GM18868 (cell line): Measurements from ENCODE around the gene ADAMTS14.

Experiments used
- ATAC-seq: cut with Tn5 transposase; IDR thresholded peaks from one replicate; pipeline ENCODE4 v1.9.1; 2021; ENCODE audit warnings: mild to moderate bottlenecking, moderate library complexity; ENCODE audit not compliant: unreplicated experiment

Gene ADAMTS14

GRCh38 chr10:70691611-70692010 is 19.3 kb downstream of the ADAMTS14 start:
- ATAC-seq: no peak

- no peak for ATAC-seq
Measured at GRCh38 chr10:70692043-70692603, 19.8 kb downstream of the ADAMTS14 start.

- ATAC-seq: no peak
Measured at GRCh38 chr10:70693619-70694335, 21.5 kb downstream of the ADAMTS14 start.

- no peak for ATAC-seq
Measured at GRCh38 chr10:70694418-70695141, 22.3 kb downstream of the ADAMTS14 start.

DNA sequence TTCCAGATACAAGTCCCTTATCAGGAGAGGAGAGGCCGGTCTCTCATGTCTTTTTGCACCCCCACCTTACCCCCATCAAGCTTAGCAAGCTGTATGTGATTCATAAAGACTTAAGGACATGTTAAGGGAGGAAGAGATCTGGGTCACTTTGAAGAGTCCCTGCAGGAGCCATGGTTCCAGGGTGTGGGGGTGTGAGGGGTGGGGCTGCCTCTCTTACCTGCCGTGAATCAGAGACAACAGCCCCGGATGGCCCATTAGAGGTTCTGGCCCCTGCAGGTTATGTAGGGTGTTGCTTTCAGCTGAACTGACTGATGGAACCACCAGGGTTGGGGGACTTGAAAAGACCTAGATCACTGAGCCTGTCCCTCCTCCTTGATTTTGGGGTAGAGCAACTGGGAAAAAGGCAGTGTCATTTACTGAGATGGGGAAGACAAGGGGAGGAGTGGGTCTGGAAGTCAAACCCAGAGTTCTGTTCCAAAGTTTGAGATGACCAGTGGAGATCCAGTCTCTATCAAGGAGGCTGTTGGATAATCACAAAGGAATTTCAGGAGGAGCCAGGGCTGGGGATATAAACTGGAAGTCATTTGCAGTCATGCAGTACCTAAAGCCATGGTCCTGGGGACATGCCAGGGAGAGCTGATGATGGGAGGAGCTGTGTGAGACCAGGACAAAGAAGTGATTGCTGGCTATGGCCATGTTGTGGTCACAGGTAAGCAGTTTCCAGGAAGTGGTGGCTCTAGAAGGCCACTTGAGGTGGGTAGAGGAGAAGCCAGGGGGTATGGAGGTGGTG is 23.1 kb downstream of the ADAMTS14 start:
- ATAC-seq: no peak

DNA sequence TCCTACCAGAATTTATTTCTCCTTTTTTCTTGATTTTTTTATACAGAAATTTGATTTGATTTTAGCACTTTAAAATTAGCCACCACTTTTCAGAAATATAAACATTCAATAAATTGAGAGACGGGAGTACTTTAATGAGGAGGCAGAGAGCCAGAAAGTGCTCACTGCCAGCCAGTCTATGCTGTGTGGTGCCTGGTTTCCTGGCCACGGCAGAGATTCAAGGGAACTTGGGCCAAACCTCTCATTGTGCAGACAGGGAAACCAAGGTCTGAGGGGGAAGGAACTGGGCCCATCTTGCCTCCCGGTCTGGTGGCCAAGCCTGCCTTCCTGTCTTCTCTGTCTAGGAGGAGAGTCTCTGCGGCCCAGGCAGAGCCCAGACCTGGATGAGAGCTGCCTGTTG is 25.9 kb downstream of the ADAMTS14 start:
- ATAC-seq: no peak

DNA sequence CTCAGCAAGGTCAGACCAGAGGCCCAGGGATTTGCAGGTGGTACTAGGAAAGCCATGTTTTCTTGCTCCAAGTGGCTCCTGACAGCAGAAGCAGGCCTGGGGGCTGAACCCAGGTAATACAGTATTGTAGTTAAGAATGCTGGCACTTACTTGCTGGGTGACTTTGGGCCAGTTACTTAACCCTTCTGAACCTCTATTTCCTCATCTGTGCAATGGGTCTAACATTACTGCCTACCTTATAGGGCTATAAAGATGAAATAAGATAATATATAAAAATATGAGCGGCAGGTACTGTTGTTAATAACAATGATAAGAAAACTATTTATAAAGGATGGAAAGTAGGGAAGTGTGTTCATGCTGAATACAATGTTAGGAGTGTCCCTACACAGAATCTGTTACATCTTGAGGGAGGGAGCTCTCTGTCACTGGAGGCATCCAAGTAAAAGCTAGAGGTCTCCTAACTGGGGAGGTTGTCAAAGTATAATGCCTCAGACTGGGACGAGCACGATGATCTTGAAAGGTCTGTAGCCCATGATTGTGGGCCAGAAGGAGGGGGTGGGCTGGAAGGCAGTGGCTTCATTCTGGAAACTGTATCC is 26.9 kb downstream of the ADAMTS14 start:
- ATAC-seq: no peak

GRCh38 chr10:70699659-70700174 is 27.4 kb downstream of the ADAMTS14 start:
- no peak for ATAC-seq

GRCh38 chr10:70702190-70702763 is 30.0 kb downstream of the ADAMTS14 start:
- ATAC-seq: no peak

DNA sequence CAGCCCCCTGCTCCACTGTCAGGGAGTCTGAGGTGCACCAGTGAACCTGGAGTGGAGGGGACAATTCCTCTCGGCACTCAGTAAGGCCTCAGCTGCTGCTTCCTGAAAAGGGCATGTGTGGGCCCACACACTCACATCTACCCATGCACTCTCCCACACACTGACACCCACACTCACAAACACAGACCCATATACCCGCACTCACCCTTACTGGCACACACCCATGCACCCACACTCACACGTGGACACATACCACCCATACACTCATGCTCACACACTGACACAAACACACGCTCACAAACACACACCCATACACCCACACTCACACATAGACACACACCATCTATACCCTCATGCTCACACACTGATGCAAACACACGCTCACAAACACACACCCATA is 31.9 kb downstream of the ADAMTS14 start:
- no peak for ATAC-seq

- ATAC-seq: no peak
Measured at GRCh38 chr10:70705121-70705861, 33.0 kb downstream of the ADAMTS14 start.

GRCh38 chr10:70711177-70711576 is 38.9 kb downstream of the ADAMTS14 start:
- no peak for ATAC-seq

DNA sequence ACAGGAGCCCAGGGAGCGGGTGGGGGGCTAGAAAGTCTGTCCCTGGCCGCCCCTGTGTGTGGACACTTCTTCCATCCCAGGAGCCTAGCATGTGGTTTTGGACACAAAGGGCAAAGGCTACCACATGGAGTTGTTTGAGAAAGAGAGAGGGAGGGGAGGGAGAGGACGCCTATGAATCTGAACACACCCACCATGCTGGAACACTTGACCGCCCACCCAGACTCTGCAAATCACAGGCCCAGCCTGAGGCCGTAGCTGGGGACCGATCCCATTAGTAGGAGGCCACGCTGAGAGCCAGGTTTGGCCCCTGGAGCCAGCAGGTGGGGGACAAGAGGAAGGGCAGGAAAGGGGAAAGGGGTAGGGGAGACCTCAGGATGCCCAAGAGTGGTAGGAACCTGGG is 39.6 kb downstream of the ADAMTS14 start:
- ATAC-seq: no peak

DNA sequence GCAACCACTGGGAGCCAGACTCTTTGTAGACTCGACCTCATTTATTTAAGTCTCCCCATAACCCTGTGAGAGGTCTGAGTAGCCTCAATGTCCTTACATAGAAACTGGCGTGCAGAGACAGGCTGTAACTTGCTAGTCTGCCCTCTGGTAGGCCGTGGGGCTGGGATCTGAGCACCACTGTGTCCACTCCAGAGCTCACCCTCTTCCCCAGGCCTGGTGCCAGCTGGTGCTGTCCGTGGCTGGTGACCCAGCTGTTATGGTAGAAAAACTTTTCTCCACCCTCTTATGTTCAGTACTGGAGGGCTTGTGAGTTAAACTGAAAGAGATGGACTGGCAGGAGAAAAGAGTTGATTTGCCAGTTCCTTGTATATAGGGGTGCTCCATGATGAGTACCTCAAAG is 41.9 kb downstream of the ADAMTS14 start:
- no peak for ATAC-seq

DNA sequence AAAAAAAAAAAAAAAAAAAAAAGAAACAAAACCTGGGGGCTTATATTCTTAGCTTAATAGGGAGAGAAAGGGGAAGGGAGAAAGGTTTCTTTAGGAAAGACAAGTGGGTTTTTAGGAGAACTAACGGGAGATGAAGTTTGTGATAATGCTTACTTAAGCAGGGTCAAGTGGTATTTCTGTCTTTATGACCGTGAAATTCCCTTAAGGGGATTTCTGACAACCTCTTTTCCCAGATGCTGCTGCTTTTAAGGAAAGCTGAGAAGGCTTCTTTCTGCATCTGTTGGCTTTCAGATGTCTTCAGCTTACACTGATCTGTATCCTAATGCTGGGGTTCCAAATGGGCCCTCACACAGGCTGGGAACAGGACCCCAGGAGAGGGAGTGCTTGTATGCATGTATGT is 42.6 kb downstream of the ADAMTS14 start:
- no peak for ATAC-seq

- no peak for ATAC-seq
Measured at GRCh38 chr10:70715853-70716795, 43.8 kb downstream of the ADAMTS14 start.

DNA sequence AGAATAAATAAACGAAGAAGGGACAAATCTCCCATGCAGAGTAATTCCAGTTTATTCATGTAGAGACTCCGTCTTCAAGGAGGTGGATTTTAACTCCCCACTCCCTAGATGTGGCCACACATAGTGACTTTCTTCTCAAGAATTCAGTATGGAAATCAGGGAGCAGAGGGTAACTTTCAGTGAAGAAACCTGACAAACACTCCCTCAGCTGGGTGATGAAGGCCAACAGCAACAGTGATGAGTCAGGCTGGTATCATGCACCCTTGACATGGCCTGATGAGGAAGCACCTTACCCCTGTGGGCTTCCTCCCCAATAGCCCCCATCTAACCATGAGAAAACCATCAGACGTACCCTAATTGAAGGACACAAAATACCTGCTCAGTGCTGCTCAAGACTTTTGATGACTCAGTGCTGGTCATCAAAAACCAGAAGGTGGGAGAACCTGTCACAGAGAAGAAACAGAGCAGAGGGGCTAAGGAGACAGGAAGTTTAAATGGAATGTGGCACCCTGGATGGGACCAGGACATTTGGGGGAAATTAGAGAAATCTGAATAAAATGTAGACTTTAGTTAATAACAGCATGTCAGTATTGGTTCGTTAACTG is 50.6 kb downstream of the ADAMTS14 start:
- ATAC-seq: no peak

DNA sequence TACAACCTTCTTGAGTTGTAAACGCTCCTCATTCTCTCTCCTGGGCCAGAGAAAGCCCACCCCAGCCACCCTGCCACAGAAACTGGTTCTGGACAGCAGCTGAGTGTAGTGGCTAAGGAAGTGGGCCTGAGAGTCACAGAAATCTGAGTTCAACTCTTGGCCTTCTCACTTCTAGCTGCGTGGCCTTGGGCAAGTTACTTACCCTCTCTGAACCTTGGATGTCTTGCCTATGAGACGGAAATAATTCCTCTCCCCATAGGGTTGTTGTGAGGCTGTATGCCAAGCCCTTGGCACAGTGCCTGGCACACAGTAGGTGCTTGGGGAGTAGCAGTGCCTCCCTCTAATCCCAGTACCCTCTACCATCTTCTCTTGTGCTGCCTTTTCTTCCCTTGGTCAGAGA is 51.5 kb downstream of the ADAMTS14 start:
- no peak for ATAC-seq
